HepG2 (cell line): ENCODE data around the gene ENAH. TPM values are rescaled to one million over a fixed set of nuclear protein-coding genes. Genes with fewer than 3 reads are reported as not detected.

Experiments
- ATAD3A ChIP-seq: sonication (generic); formaldehyde crosslinking; IDR thresholded peaks from 2 replicates; pipeline ENCODE4 v1.4.0; 2020; ENCODE audit warnings: missing genetic modification reagents
- CCDC6 ChIP-seq: sonication (generic); formaldehyde crosslinking; IDR thresholded peaks from 2 replicates; pipeline ENCODE4 v1.8.1; 2022; ENCODE audit warnings: mild to moderate bottlenecking, missing genetic modification reagents, moderate library complexity
- DNMT1 ChIP-seq: sonication (generic); formaldehyde crosslinking; IDR thresholded peaks from 2 replicates; pipeline ENCODE4 v1.5.1; 2020; ENCODE audit warnings: mild to moderate bottlenecking, missing genetic modification reagents
- ESRRA ChIP-seq: sonication (generic); formaldehyde crosslinking; IDR thresholded peaks from 2 replicates; pipeline ENCODE4 v1.5.1; 2020; ENCODE audit warnings: mild to moderate bottlenecking, low read depth, missing genetic modification reagents
- HNF4A ChIP-seq: sonication (generic); formaldehyde crosslinking; IDR thresholded peaks from 2 replicates; pipeline ENCODE4 v1.4.0; 2020; ENCODE audit warnings: missing genetic modification reagents
- HNRNPUL1 ChIP-seq: fragments of 200-400 bp; formaldehyde crosslinking; IDR thresholded peaks from 2 replicates; pipeline ENCODE4 v1.6.1; 2017; ENCODE audit warnings: low read depth, mild to moderate bottlenecking, low read length, moderate library complexity
- KLF16 ChIP-seq, 2 experiments: sonication (generic) in 1 of 2; formaldehyde crosslinking in 1 of 2; IDR thresholded peaks; 2 replicates each; pipeline versions ENCODE4 v1.6.1 to v1.8.0; 2016 to 2023; ENCODE audit warnings: missing genetic modification reagents in 2 of 2, missing compliant biosample characterization in 1 of 2
- NR1H2 ChIP-seq: sonication (generic); formaldehyde crosslinking; IDR thresholded peaks from 2 replicates; pipeline ENCODE4 v1.8.1; 2022; ENCODE audit warnings: low read depth, missing genetic modification reagents, borderline replicate concordance
- PAX8 ChIP-seq: sonication (generic); formaldehyde crosslinking; IDR thresholded peaks from 2 replicates; pipeline ENCODE4 v1.8.0; 2022; ENCODE audit warnings: mild to moderate bottlenecking, missing genetic modification reagents, borderline replicate concordance
- PAXIP1 ChIP-seq: sonication (generic); formaldehyde crosslinking; conservative IDR thresholded peaks from 2 replicates; pipeline ENCODE4 v1.4.0; 2020; ENCODE audit warnings: mild to moderate bottlenecking, missing genetic modification reagents, moderate library complexity
- YEATS4 ChIP-seq: sonication (generic); formaldehyde crosslinking; IDR thresholded peaks from 2 replicates; pipeline ENCODE4 v1.4.0; 2020; ENCODE audit warnings: missing genetic modification reagents, borderline replicate concordance
- ZBTB10 ChIP-seq: sonication (generic); formaldehyde crosslinking; IDR thresholded peaks from 2 replicates; pipeline ENCODE4 v1.4.0; 2020; ENCODE audit warnings: missing genetic modification reagents, borderline replicate concordance
- ZNF234 ChIP-seq: sonication (generic); formaldehyde crosslinking; conservative IDR thresholded peaks from 2 replicates; pipeline ENCODE4 v1.5.1; 2020; ENCODE audit warnings: mild to moderate bottlenecking, missing genetic modification reagents
- ZNF33B ChIP-seq: sonication (generic); formaldehyde crosslinking; IDR thresholded peaks from 2 replicates; pipeline ENCODE4 v1.5.1; 2020; ENCODE audit warnings: mild to moderate bottlenecking, missing genetic modification reagents
- ZNF569 ChIP-seq: sonication (generic); formaldehyde crosslinking; IDR thresholded peaks from 2 replicates; pipeline ENCODE4 v1.5.0; 2020; ENCODE audit warnings: mild to moderate bottlenecking, missing genetic modification reagents, moderate library complexity, borderline replicate concordance
- polyA plus RNA-seq, 8 experiments: library from polyadenylated mRNA; depleted of rRNA in 3 of 8; stranded (reverse) in 7 of 8; unstranded in 1 of 8; fragments of >200 nt; fragmentation: Illumina TruSeq in 4 of 8; extraction: Trizol in 4 of 8; gene quantifications; 2 replicates each; pipeline versions ENCODE4 v1.2.1 to v1.2.3, GENCODE V29; 2011 to 2016; ENCODE audit warnings: low read depth in 4 of 8, missing spikeins in 1 of 8, mixed read lengths in 1 of 8; ENCODE audit not compliant: insufficient read depth in 1 of 8
- total RNA-seq, 5 experiments: library from RNA; depleted of rRNA; stranded (reverse); fragments of >200 nt; fragmentation: Illumina TruSeq; extraction: Trizol; gene quantifications; 2 replicates each; pipeline ENCODE4 v1.2.3, GENCODE V29; 2016; ENCODE audit warnings: low read depth in 1 of 5
- TF ChIP-seq, protein P1 (sequence below): sonication (generic); formaldehyde crosslinking; IDR thresholded peaks from 2 replicates; pipeline ENCODE4 v1.4.0; 2020; ENCODE audit warnings: mild to moderate bottlenecking, missing genetic modification reagents

Gene ENAH
- total and polyA plus RNA-seq, 2 of the 13 experiments (the other 11 are each of a cell fraction or from before 2014, with no cell fraction given), result 22.1 to 58.3 TPM

DNA sequence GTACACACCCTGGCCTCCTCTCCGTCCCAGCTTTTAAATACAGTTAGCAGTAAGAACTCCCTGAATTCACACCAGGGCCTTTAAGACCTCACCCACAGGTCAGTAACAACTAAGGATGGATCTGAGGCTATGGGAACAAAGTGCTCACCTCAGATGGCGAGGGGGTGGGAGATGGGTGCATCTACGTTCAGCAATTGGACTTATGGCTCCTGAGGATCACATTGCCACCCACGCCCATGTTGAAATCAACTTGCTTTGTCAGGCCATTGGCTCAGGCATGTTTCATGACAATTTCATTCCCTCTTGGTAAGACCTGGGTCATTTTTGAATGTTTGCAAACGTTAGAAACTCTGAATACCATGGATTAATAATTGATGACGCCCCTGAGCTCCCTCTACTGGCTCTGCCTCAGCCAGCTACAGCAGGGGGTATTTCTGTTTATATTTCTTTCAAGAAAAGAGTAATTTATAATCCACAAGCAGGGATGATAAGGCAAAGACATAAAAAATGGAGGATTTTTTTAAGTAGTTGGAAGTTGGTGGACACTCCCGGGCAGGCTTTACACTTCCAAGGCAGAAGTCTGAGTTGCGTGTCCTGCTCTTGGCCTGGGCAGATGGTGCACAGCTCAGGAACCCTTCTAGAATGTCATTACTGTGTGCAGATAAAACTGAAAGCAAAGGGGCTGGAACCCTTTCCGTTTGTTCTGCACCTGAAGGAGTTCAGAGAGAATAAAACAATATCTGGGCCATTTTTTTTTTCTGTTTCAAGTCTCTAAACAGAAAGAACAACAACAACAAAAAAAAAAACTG, 211.4 kb downstream of the ENAH start (continued):
- TF ChIP-seq DNMT1 (CRISPR knock-in tag) (no peak), HNRNPUL1 (peak; percentile 98), YEATS4 (no peak; the same call in 1 of the 2 replicates), HNF4A (CRISPR knock-in tag) (peak; percentile 53), ZNF234 (no peak), KLF16 (CRISPR knock-in tag; IDR thresholded peaks at IDR 0.05) (no peak; a peak in 1 of 4 replicates), ZNF569 (CRISPR knock-in tag) (no peak), CCDC6 (CRISPR knock-in tag) (no peak), NR1H2 (no peak), ZBTB10 (CRISPR knock-in tag) (no peak), ATAD3A (CRISPR knock-in tag) (no peak), ESRRA (CRISPR knock-in tag) (0 out of 2 replicates have a peak, but pooled peaks have one; percentile 18), PAXIP1 (CRISPR knock-in tag) (peak; percentile 51), ZNF33B (no peak), PAX8 (CRISPR knock-in tag) (no peak)
- TF ChIP-seq, protein P1, sequence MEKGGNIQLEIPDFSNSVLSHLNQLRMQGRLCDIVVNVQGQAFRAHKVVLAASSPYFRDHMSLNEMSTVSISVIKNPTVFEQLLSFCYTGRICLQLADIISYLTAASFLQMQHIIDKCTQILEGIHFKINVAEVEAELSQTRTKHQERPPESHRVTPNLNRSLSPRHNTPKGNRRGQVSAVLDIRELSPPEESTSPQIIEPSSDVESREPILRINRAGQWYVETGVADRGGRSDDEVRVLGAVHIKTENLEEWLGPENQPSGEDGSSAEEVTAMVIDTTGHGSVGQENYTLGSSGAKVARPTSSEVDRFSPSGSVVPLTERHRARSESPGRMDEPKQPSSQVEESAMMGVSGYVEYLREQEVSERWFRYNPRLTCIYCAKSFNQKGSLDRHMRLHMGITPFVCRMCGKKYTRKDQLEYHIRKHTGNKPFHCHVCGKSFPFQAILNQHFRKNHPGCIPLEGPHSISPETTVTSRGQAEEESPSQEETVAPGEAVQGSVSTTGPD (CRISPR knock-in tag), result no peak
